RPMI7951 (cell line): ENCODE measurements around the gene P2RX7. TPM values are rescaled to one million over a fixed set of nuclear protein-coding genes. Genes with fewer than 3 reads are reported as not detected.

ENCODE experiments used
- DNase-seq: peaks from one replicate; pipeline ENCODE4 v3.0.0-alpha.2; 2012; ENCODE audit warnings: low read depth
- total RNA-seq: library from RNA; depleted of rRNA; stranded (reverse); fragments of >200 nt; shearing (Covaris generic); gene quantifications from 2 replicates; pipeline ENCODE4 v1.2.3, GENCODE V29; 2014; rRNA removed

Gene P2RX7
- total RNA-seq, result 4.8 and 5.0 TPM in 2 replicates

- peak; percentile 85 for DNase-seq
Measured at GRCh38 chr12:121132601-121133481, at the start of gene P2RX7. Gene P2RX7 (plus strand): TSS chr12:121132876. CDS start chr12:121132971, 95 bp downstream.

GRCh38 chr12:121084229-121084628 is 48.4 kb upstream of the P2RX7 start:
- DNase-seq, result no peak

GRCh38 chr12:121085069-121085468 is 47.6 kb upstream of the P2RX7 start:
- DNase-seq, result no peak

GRCh38 chr12:121085506-121086353 is 46.9 kb upstream of the P2RX7 start:
- no peak for DNase-seq

- DNase-seq, result no peak
Measured at GRCh38 chr12:121086781-121087295, 45.8 kb upstream of the P2RX7 start.

GRCh38 chr12:121087467-121088194 is 45.0 kb upstream of the P2RX7 start:
- peak; percentile 8 for DNase-seq

GRCh38 chr12:121088195-121088585 is 44.5 kb upstream of the P2RX7 start:
- no peak for DNase-seq

GRCh38 chr12:121089031-121089812 is 43.5 kb upstream of the P2RX7 start:
- no peak for DNase-seq

GRCh38 chr12:121089813-121090430 is 42.8 kb upstream of the P2RX7 start:
- DNase-seq, result no peak

- no peak for DNase-seq
Measured at GRCh38 chr12:121090586-121091514, 41.8 kb upstream of the P2RX7 start.

GRCh38 chr12:121092034-121092433 is 40.6 kb upstream of the P2RX7 start:
- no peak for DNase-seq

GRCh38 chr12:121093487-121093891 is 39.2 kb upstream of the P2RX7 start:
- no peak for DNase-seq

- peak; percentile 56 for DNase-seq
Measured at GRCh38 chr12:121095544-121096198, 37.0 kb upstream of the P2RX7 start.

GRCh38 chr12:121096199-121096798 is 36.4 kb upstream of the P2RX7 start:
- no peak for DNase-seq

- DNase-seq, result no peak
Measured at GRCh38 chr12:121099779-121100178, 32.9 kb upstream of the P2RX7 start.

GRCh38 chr12:121102307-121102706 is 30.4 kb upstream of the P2RX7 start:
- DNase-seq, result no peak

- peak; percentile 36 for DNase-seq
Measured at GRCh38 chr12:121107681-121108080, 25.0 kb upstream of the P2RX7 start.

GRCh38 chr12:121108492-121108891 is 24.2 kb upstream of the P2RX7 start:
- DNase-seq, result no peak
